H1 (cell line): Measurements from ENCODE around the gene SPTSSB. TPM values are rescaled to one million over a fixed set of nuclear protein-coding genes. Genes with fewer than 3 reads are reported as not detected.

Source experiments
- CTCF ChIA-PET: fragments of 300-600 bp; sonication (Branson Sonifier 250); formaldehyde crosslinking; loops from one replicate; lab custom pipeline; 2021; ENCODE audit not compliant: partially characterized antibody; lab: Charles Lee
- POLR2A ChIA-PET: fragments of 300-600 bp; sonication (Branson Sonifier 250); formaldehyde crosslinking; loops from one replicate; lab custom pipeline; 2021; ENCODE audit warnings: inconsistent platforms; ENCODE audit not compliant: partially characterized antibody; lab: Charles Lee
- DNase-seq, 2 experiments: peaks; one replicate each; pipeline versions ENCODE4 v3.0.0 to v3.0.0-alpha.2; 2010 to 2022; ENCODE audit warnings: low spot score in 2 of 2, low read depth in 1 of 2, mixed read lengths in 1 of 2
- FAIRE-seq: peaks from 2 replicates; lab custom pipeline; 2011; peaks lifted over from hg19 to GRCh38; lab: Jason Lieb, UNC
- H2AFZ ChIP-seq: 2 replicates; pipeline ENCODE4 v1.8.1; 2012; ENCODE audit warnings: low read length, inconsistent platforms
- H2AK5ac ChIP-seq: 2 replicates; pipeline ENCODE4 v1.6.1; 2013; ENCODE audit warnings: low read depth, low read length
- H2BK120ac ChIP-seq: replicated peaks from 2 replicates; pipeline ENCODE3; 2013; ENCODE audit warnings: low read depth, low read length, inconsistent platforms
- H2BK12ac ChIP-seq: 2 replicates; pipeline ENCODE4 v1.6.1; 2013; ENCODE audit warnings: low read depth, low read length
- H2BK15ac ChIP-seq: 2 replicates; pipeline ENCODE4 v1.6.1; 2013; ENCODE audit warnings: low read length
- H2BK20ac ChIP-seq: 2 replicates; pipeline ENCODE4 v1.6.1; 2013; ENCODE audit warnings: low read length
- H2BK5ac ChIP-seq: 2 replicates; pipeline ENCODE4 v1.6.1; 2013; ENCODE audit warnings: low read depth, low read length
- H3K14ac ChIP-seq: 2 replicates; pipeline ENCODE4 v1.6.1; 2013; ENCODE audit warnings: inconsistent platforms; ENCODE audit not compliant: insufficient read length
- H3K18ac ChIP-seq: 2 replicates; pipeline ENCODE4 v1.6.1; 2013; ENCODE audit warnings: low read length; ENCODE audit errors: extremely low read depth
- H3K23ac ChIP-seq: 2 replicates; pipeline ENCODE4 v1.6.1; 2013; ENCODE audit warnings: inconsistent platforms; ENCODE audit not compliant: insufficient read length
- H3K23me2 ChIP-seq: 2 replicates; pipeline ENCODE4 v1.6.1; 2013; ENCODE audit warnings: low read depth, low read length
- H3K27ac ChIP-seq: 2 replicates; pipeline ENCODE4 v1.6.1; 2011; ENCODE audit warnings: low read depth, low read length, inconsistent platforms
- H3K27me3 ChIP-seq, 4 experiments: replicated peaks in 1 of 4; 1 replicate in 1 of 4; 2 replicates in 3 of 4; pipeline versions ENCODE4 v1.6.1 to v1.8.1; 2011 to 2013; ENCODE audit warnings: low read length in 3 of 4, mild to moderate bottlenecking in 3 of 4, inconsistent platforms in 2 of 4, mixed read lengths in 2 of 4, moderate library complexity in 1 of 4; ENCODE audit not compliant: control insufficient read depth in 3 of 4, insufficient read depth in 3 of 4; ENCODE audit errors: extremely low read depth in 1 of 4
- H3K36me3 ChIP-seq, 4 experiments: 2 replicates each; pipeline versions ENCODE4 v1.6.1 to v1.8.1; 2011 to 2013; ENCODE audit warnings: mild to moderate bottlenecking in 4 of 4, low read length in 3 of 4, moderate library complexity in 2 of 4, control low read depth in 1 of 4, inconsistent platforms in 1 of 4; ENCODE audit not compliant: insufficient read depth in 4 of 4, control insufficient read depth in 2 of 4
- H3K4ac ChIP-seq: replicated peaks from 2 replicates; pipeline ENCODE3; 2013; ENCODE audit warnings: low read length, low read depth, mixed read lengths, inconsistent platforms; ENCODE audit not compliant: insufficient read length
- H3K4me1 ChIP-seq, 4 experiments: replicated peaks in 1 of 4; 1 replicate in 1 of 4; 2 replicates in 3 of 4; pipeline versions ENCODE4 v1.6.1 to v1.8.1; 2011 to 2013; ENCODE audit warnings: low read length in 3 of 4, inconsistent platforms in 2 of 4, mixed read lengths in 1 of 4; ENCODE audit not compliant: insufficient read depth in 4 of 4, control insufficient read depth in 3 of 4
- H3K4me2 ChIP-seq, 2 experiments: 2 replicates each; pipeline versions ENCODE4 v1.6.1 to v1.8.1; 2011 to 2013; ENCODE audit warnings: low read depth in 2 of 2, low read length in 2 of 2, control low read depth in 1 of 2, inconsistent platforms in 1 of 2, mild to moderate bottlenecking in 1 of 2; ENCODE audit not compliant: insufficient read depth in 1 of 2
- H3K4me3 ChIP-seq, 4 experiments: fragments of 200-600, 300-600 bp in 1 of 4; sonication (generic), shearing (Covaris generic), sonication (Bioruptor Twin) in 1 of 4; 2 replicates each; pipeline versions ENCODE4 v1.5.1 to v1.8.1; 2011 to 2016; ENCODE audit warnings: low read length in 4 of 4, low read depth in 3 of 4, control low read depth in 2 of 4, inconsistent platforms in 2 of 4, mild to moderate bottlenecking in 2 of 4, mixed read lengths in 1 of 4, moderate library complexity in 1 of 4; ENCODE audit not compliant: insufficient read depth in 2 of 4; ENCODE audit errors: extremely low read depth in 1 of 4
- H3K56ac ChIP-seq: replicated peaks from 2 replicates; pipeline ENCODE3; 2013; ENCODE audit warnings: low read depth, mild to moderate bottlenecking, mixed read lengths, low read length, inconsistent platforms; ENCODE audit not compliant: insufficient read length
- H3K79me1 ChIP-seq: 2 replicates; pipeline ENCODE4 v1.6.1; 2013; ENCODE audit warnings: low read depth, low read length, control low read depth
- H3K79me2 ChIP-seq, 2 experiments: 2 replicates each; pipeline versions ENCODE4 v1.6.1 to v1.8.1; 2012 to 2013; ENCODE audit warnings: low read length in 2 of 2, mild to moderate bottlenecking in 2 of 2, inconsistent platforms in 1 of 2; ENCODE audit not compliant: insufficient read depth in 2 of 2, control insufficient read depth in 1 of 2
- H3K9ac ChIP-seq, 4 experiments: replicated peaks in 1 of 4; 1 replicate in 1 of 4; 2 replicates in 3 of 4; pipeline versions ENCODE4 v1.6.1 to v1.8.1; 2011 to 2013; ENCODE audit warnings: low read depth in 3 of 4, low read length in 3 of 4, control low read depth in 2 of 4, mild to moderate bottlenecking in 2 of 4, moderate library complexity in 2 of 4, inconsistent platforms in 1 of 4; ENCODE audit errors: extremely low read depth in 1 of 4
- H3K9me3 ChIP-seq, 2 experiments: 2 replicates each; pipeline versions ENCODE4 v1.6.1 to v1.8.1; 2012 to 2013; ENCODE audit warnings: mild to moderate bottlenecking in 2 of 2, moderate library complexity in 2 of 2, control low read depth in 1 of 2, inconsistent platforms in 1 of 2, low read depth in 1 of 2, low read length in 1 of 2, mixed read lengths in 1 of 2; ENCODE audit not compliant: insufficient read depth in 2 of 2
- H4K20me1 ChIP-seq, 2 experiments: replicated peaks in 1 of 2; 2 replicates each; pipeline versions ENCODE3 to v1.8.1; 2011 to 2013; ENCODE audit warnings: inconsistent platforms in 2 of 2, low read length in 2 of 2, mild to moderate bottlenecking in 1 of 2; ENCODE audit not compliant: insufficient read depth in 2 of 2, control insufficient read depth in 1 of 2
- H4K5ac ChIP-seq: 2 replicates; pipeline ENCODE4 v1.6.1; 2013; ENCODE audit warnings: low read length, low read depth, mixed read lengths, inconsistent platforms; ENCODE audit not compliant: insufficient read length
- H4K8ac ChIP-seq: 2 replicates; pipeline ENCODE4 v1.8.0; 2013; ENCODE audit warnings: mild to moderate bottlenecking, moderate library complexity, low read length, inconsistent platforms; ENCODE audit not compliant: insufficient read depth; ENCODE audit errors: extremely low read depth
- H4K91ac ChIP-seq: replicated peaks from 2 replicates; pipeline ENCODE3; 2013; ENCODE audit warnings: low read length, mixed read lengths, inconsistent platforms; ENCODE audit not compliant: insufficient read length
- CBX5 ChIP-seq: fragments of 300-800, 300-1000 bp; sonication (generic); IDR thresholded peaks from 2 replicates; pipeline ENCODE4 v1.7.1; 2016; ENCODE audit warnings: antibody characterized with exemption, low read length, low read depth
- EZH2 ChIP-seq: fragments of 200-600 bp; sonication (generic); IDR thresholded peaks from 2 replicates; pipeline ENCODE4 v1.7.1; 2012; ENCODE audit warnings: low read depth, mild to moderate bottlenecking, moderate library complexity, low read length, inconsistent platforms; ENCODE audit not compliant: severe bottlenecking
- FOSL1 ChIP-seq: IDR thresholded peaks from 2 replicates; pipeline ENCODE4 v1.6.1; 2011; ENCODE audit warnings: mild to moderate bottlenecking, low read depth, low read length, moderate library complexity; ENCODE audit not compliant: insufficient read depth
- KDM5A ChIP-seq: fragments of 200-600 bp; IDR thresholded peaks from 2 replicates; pipeline ENCODE4 v1.7.1; 2012; ENCODE audit warnings: mild to moderate bottlenecking, low read length, inconsistent platforms, mixed read lengths
- SIN3A ChIP-seq, 2 experiments: IDR thresholded peaks in 1 of 2; conservative IDR thresholded peaks in 1 of 2; 2 replicates each; pipeline ENCODE4 v1.6.1; 2011 to 2012; ENCODE audit warnings: low read length in 2 of 2, improper control_type of control experiment in 1 of 2, low read depth in 1 of 2, mild to moderate bottlenecking in 1 of 2
- SIRT6 ChIP-seq: IDR thresholded peaks from one replicate; pipeline ENCODE4 v1.7.1; 2012; ENCODE audit warnings: low read length, inconsistent platforms
- polyA plus RNA-seq, 7 experiments: library from polyadenylated mRNA; depleted of rRNA in 3 of 7; stranded (reverse) in 5 of 7; unstranded in 2 of 7; fragments of >200 nt in 5 of 7; fragments of 200-250 nt in 2 of 7; gene quantifications; 1 replicate in 5 of 7; 2 replicates in 1 of 7; 4 replicates in 1 of 7; pipeline versions ENCODE4 v1.2.1 to v1.2.3, GENCODE V29; 2011 to 2013; ENCODE audit warnings: missing spikeins in 2 of 7, mixed read lengths in 2 of 7
- total RNA-seq: library from RNA; stranded (reverse); fragmentation: NEBNext Ultra II Directional; extraction: Animal tissue kit (Norgen Biotek cat#: 25700); gene quantifications from 2 replicates; pipeline ENCODE4 v1.2.1, GENCODE V29; 2021

SPTSSB gene
- total and polyA plus RNA-seq, 2 of the 8 experiments (the other 6 are each of a cell fraction or from before 2014, with no cell fraction given), result 33.4 to 52.5 TPM

DNA sequence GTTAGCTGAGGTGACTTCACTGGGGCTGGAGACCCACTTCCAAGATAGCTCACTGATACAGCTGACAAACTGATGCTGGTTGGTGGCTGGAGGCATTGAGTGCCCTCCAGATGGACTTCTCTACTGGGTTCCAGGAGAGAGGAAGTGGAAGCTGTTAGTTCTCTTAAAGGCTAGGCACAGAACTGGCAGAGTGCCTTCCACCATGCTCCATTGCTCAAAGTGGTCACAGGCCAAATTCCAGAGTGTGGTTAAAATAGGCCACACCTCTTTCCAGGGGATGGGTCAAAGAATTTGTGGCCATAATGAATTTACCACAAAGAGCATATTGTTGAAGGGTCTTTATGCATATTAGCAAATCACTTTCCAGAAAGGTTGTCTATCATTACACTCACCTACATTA, 76.0 kb downstream of the SPTSSB start:
- H2AK5ac ChIP-seq, result no peak overlapping the region
- H3K14ac ChIP-seq, result no peak overlapping the region
- peaks cover 15 to 18% of the 10 kb centered on the region in 2 experiments; a peak in 3 of 4 replicates for H3K9me3 ChIP-seq
- H3K27me3 ChIP-seq, result no peaks in the 10 kb centered on the region
- no peak overlapping the region for H2BK120ac ChIP-seq
- no peak overlapping the region for H4K91ac ChIP-seq
- H4K5ac ChIP-seq, result no peak overlapping the region
- DNase-seq, result no peak
- H4K8ac ChIP-seq, result no peak overlapping the region
- H3K79me1 ChIP-seq, result no peaks in the 10 kb centered on the region
- no peak overlapping the region for H3K56ac ChIP-seq
- no peak overlapping the region for H3K23ac ChIP-seq
- no peaks in the 10 kb centered on the region for H4K20me1 ChIP-seq
- no peak overlapping the region for H3K4me3 ChIP-seq
- no peak overlapping the region for H3K18ac ChIP-seq
- H3K4ac ChIP-seq, result no peak overlapping the region
- no peak overlapping the region for H2BK12ac ChIP-seq
- H3K36me3 ChIP-seq, result peaks cover 0 to 3% (median 0%) of the 10 kb centered on the region in 4 experiments; a peak in 1 of 8 replicates
- H3K27ac ChIP-seq, result no peak overlapping the region
- H2BK20ac ChIP-seq, result no peak overlapping the region
- FAIRE-seq, result no peak
- no peak overlapping the region for H3K9ac ChIP-seq
- ChIA-PET POLR2A (no interaction called here), CTCF (interaction anchor here (0.7 to 7.6 kb wide), 3 partner anchors 12 to 20 kb away, joined by 3 to 54 read pairs (median 42); no protein-coding TSS in a partner anchor)
- no peak overlapping the region for H2AFZ ChIP-seq
- no peak overlapping the region for H2BK5ac ChIP-seq
- H3K4me1 ChIP-seq, result no peaks in the 10 kb centered on the region
- H3K79me2 ChIP-seq, result no peaks in the 10 kb centered on the region
- no peak overlapping the region for H2BK15ac ChIP-seq
- no peak overlapping the region for H3K4me2 ChIP-seq
- H3K23me2 ChIP-seq, result no peaks in the 10 kb centered on the region
- no peak for TF ChIP-seq KDM5A
- no peak for TF ChIP-seq SIN3A (conservative IDR thresholded peaks at IDR 0.05 in 1 of 2, IDR thresholded peaks at IDR 0.05 in 1 of 2; ENCODE audit: low read depth in 1 of 2, low read length in 2 of 2)
- no peak for TF ChIP-seq CBX5
- TF ChIP-seq EZH2, result no peak
- no peak for TF ChIP-seq FOSL1
- no peak for TF ChIP-seq SIRT6
